ENCODE data around the gene HOTAIR.

Gene HOTAIR

DNA sequence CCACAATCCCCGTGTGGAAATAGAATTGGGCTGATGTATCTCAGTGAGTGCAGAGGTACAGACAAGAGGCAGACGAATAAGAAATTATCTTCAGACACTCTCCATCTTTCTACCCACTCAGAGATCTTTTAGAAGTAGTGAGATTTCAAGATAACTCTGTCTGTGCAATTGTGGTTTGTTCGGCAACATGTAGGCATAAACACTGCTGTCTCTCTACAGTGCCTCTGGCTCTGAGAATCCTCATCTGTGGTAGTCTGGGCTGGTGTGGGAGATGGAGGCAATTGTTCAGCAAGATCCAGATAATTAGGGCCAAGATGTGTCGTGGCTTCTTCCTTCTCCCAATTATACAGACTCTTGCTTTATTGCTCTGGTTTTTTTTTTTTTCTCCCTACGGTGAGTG lies 33.0 kb downstream of the HOTAIR start:
- no peak overlapping the region for H3K4me3 ChIP-seq (ENCODE audit: low read length)
- TF ChIP-seq, protein P1, sequence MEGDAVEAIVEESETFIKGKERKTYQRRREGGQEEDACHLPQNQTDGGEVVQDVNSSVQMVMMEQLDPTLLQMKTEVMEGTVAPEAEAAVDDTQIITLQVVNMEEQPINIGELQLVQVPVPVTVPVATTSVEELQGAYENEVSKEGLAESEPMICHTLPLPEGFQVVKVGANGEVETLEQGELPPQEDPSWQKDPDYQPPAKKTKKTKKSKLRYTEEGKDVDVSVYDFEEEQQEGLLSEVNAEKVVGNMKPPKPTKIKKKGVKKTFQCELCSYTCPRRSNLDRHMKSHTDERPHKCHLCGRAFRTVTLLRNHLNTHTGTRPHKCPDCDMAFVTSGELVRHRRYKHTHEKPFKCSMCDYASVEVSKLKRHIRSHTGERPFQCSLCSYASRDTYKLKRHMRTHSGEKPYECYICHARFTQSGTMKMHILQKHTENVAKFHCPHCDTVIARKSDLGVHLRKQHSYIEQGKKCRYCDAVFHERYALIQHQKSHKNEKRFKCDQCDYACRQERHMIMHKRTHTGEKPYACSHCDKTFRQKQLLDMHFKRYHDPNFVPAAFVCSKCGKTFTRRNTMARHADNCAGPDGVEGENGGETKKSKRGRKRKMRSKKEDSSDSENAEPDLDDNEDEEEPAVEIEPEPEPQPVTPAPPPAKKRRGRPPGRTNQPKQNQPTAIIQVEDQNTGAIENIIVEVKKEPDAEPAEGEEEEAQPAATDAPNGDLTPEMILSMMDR (conservative IDR thresholded peaks at IDR 0.05; ENCODE audit: low read length): no peak
- no peak for DNase-seq (ENCODE audit: low read depth)

DNA sequence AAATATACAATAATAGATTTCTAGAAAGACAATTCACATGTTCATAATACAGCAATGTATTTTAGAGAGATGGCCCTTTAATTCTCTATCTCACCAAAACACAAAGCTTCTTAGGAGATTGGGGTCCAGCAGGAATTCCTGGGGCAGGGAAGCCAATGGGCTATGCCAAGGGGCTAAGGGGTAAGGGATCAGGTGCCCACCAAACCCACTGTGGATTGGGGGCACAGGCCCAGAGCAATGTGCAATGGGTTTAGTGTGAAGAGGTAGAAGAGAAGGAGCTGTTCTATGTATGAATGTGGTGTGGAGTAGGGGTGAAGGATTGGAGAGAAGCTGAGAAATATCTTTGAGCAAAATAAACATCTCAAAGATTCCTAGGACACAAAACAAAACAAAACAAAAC lies 33.6 kb downstream of the HOTAIR start:
- TF ChIP-seq, protein P1 (conservative IDR thresholded peaks at IDR 0.05; ENCODE audit: low read length): no peak
- H3K4me3 ChIP-seq (ENCODE audit: low read length): no peak overlapping the region
- DNase-seq (ENCODE audit: low read depth): no peak

DNA sequence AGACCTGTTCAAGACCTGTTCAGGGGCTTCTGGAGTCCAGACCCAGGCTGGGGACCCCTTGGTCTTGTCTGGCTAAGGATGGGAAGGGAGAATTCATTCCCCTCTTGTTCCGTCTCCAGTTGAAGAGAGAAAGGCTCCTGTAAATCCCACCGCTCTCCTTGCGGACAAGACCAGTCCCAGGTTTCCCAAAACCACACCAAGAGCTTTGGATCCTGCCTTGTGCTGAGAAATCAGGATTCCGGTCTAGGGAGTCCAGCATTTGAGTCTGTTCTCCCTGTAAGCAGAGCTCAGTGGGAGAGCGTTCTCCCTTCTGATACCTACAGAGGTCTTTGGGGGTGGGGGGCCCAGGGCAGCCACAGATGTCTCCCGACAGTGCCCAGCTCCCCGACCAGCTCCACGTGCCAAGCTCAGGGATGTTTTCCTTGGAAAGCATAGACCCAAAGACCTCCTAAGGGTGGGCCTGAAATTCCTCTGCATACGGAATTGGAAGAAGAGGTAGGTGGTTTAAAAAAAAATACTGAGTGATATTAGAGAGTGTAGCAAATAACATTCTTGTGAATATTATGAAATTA lies 34.2 kb downstream of the HOTAIR start:
- TF ChIP-seq, protein P1 (conservative IDR thresholded peaks at IDR 0.05; ENCODE audit: low read length): no peak

DNA sequence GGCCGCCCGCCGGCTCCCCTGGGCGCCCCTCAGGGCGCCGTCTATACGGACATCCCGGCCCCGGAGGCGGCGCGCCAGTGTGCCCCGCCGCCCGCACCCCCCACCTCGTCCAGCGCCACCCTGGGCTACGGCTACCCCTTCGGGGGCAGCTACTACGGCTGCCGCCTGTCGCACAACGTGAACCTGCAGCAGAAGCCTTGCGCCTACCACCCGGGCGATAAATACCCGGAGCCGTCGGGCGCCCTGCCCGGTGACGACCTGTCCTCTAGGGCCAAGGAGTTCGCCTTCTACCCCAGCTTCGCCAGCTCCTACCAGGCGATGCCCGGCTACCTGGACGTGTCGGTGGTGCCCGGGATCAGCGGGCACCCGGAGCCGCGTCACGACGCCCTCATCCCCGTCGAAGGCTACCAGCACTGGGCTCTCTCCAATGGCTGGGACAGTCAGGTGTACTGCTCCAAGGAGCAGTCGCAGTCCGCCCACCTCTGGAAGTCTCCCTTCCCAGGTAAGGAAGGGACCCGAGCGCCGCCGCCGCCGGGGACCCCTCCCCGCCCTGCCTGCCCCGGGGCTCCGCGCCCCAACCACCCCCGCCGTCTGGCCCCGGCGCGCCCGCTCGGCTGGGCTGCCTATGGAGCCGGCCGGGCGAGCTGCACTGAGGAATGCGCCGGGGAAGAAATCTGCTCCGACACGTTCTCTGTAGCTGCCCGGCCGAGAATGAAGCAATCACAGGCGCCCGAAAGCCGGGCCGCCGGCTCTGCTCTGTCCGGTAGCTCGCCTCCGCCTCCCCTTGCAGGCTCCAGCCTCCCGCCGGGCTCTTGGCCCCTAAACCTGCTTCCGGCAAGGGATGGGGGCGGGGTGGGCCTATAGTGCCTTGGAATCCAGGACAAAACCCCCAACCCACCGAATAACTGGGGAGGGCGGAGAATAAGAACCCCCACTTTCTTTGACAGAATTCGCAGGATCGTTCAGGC lies 35.3 kb downstream of the HOTAIR start:
- H3K4me3 ChIP-seq (ENCODE audit: low read length): no peak overlapping the region
- TF ChIP-seq, protein P1 (conservative IDR thresholded peaks at IDR 0.05; ENCODE audit: low read length): no peak
- DNase-seq (ENCODE audit: low read depth): peak; percentile 55

More for the DNA sequence above, 34.2 kb downstream of the HOTAIR start:
- H3K4me3 ChIP-seq (ENCODE audit: low read length): no peak overlapping the region
- DNase-seq (ENCODE audit: low read depth): no peak

DNA sequence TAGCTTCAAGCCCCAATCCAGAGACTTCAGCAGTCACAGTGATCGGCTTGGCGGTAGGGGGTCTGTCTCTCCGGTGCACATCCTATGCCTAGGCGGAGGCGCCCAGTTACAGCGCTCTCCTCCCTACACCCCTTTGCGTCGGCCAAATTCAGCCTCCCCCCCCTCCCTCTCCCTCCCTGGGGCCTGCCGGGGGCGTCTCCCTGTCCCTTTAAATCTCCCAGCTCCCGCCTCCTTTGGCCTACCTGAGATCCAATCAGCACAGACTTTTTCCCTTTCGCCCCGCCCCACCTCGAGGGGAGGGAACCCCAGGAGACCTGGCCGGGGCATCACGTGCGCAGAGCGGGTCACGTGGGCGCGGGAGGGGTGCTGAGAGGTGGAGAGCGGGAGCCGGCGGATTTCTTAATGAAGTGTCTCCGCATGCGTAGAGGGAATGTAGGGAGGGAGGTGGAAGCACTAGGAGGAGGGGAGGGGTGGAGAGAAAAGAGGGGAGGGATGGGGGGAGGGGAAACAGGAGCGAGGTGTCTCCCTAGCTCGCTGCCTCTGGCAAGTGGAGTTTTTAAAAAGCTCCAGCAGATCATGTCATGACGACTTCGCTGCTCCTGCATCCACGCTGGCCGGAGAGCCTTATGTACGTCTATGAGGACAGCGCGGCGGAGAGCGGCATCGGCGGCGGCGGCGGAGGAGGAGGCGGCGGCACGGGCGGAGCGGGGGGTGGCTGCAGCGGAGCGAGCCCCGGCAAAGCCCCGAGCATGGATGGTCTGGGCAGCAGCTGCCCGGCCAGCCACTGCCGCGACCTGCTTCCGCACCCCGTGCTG lies 36.2 kb downstream of the HOTAIR start, which contains the start of gene HOXC13:
Gene HOXC13 (plus strand): TSS at position 506 of the 815 bp plus-strand sequence. CDS start 76 bp downstream, at position 582.
- DNase-seq (ENCODE audit: low read depth): peak; percentile 51
- H3K4me3 ChIP-seq (ENCODE audit: low read length): no peak within 1 kb of the TSS
- TF ChIP-seq, protein P1 (conservative IDR thresholded peaks at IDR 0.05; ENCODE audit: low read length): no peak

DNA sequence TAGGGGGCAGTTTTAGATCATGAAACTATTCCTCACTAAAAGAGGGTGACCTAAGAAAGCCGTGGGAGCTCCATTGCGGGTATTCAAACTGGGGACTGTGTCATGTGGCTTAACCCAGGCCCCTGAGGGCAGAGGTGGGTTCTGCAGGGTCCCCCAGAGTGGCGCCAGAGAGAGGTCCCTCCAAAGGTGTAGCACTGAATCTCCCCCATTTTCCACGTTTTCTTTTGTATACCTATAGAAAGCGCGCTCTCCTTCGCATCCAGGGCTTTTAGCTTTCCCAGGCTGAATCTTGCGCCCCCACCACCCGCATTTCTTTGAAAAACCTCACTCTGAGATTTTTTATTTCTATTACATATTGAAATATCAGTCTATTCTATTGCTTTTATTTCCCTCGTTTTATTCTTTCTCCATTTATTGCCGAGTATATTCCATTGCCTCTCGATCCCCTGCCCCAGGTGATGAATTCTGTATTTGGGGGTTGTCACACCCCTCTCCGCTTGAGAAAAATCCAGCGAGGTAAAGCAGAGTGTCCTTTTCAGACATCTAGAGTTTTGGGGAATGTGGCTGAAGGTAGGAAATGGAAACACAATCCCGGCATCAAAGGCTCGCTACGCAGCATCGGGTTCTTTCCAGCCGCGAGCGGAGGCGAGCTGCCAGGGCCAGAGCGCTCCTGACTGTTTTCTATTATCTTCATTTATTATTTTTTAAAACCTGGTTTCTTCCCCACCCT lies 37.0 kb downstream of the HOTAIR start:
- H3K4me3 ChIP-seq (ENCODE audit: low read length): no peak overlapping the region
- TF ChIP-seq, protein P1 (conservative IDR thresholded peaks at IDR 0.05; ENCODE audit: low read length): no peak
- no peak for DNase-seq (ENCODE audit: low read depth)
